H9 (cell line): ENCODE results near the gene PROCA1. TPM values are rescaled to one million over a fixed set of nuclear protein-coding genes. Genes with fewer than 3 reads are reported as not detected.

Experiments used
- DNase-seq: peaks from one replicate; pipeline ENCODE4 v3.0.0-alpha.2; 2017
- H2AFZ ChIP-seq: one replicate; pipeline ENCODE4 v1.6.1; 2013; ENCODE audit warnings: mild to moderate bottlenecking, low read length, control low read depth, moderate library complexity
- H2AK5ac ChIP-seq: 2 replicates; pipeline ENCODE4 v1.6.1; 2013; ENCODE audit warnings: low read length, control low read depth, mixed read lengths; ENCODE audit not compliant: insufficient read length
- H2BK120ac ChIP-seq: one replicate; pipeline ENCODE4 v1.6.1; 2013; ENCODE audit warnings: low read depth, mild to moderate bottlenecking, low read length, control low read depth, inconsistent platforms; ENCODE audit not compliant: poor library complexity, severe bottlenecking
- H2BK12ac ChIP-seq: 2 replicates; pipeline ENCODE4 v1.6.1; 2013; ENCODE audit warnings: low read length, control low read depth, mixed read lengths, low read depth; ENCODE audit not compliant: insufficient read length
- H2BK15ac ChIP-seq: 2 replicates; pipeline ENCODE4 v1.6.1; 2013; ENCODE audit warnings: low read depth, low read length, control low read depth
- H2BK20ac ChIP-seq: one replicate; pipeline ENCODE4 v1.6.1; 2013; ENCODE audit warnings: low read depth, mild to moderate bottlenecking, low read length, control low read depth, inconsistent platforms; ENCODE audit not compliant: poor library complexity, severe bottlenecking
- H2BK5ac ChIP-seq: 2 replicates; pipeline ENCODE4 v1.6.1; 2013; ENCODE audit warnings: low read length, control low read depth, mixed read lengths; ENCODE audit not compliant: insufficient read length
- H3K14ac ChIP-seq: 2 replicates; pipeline ENCODE4 v1.6.1; 2013; ENCODE audit warnings: low read length, control low read depth; ENCODE audit not compliant: insufficient read depth
- H3K18ac ChIP-seq: 2 replicates; pipeline ENCODE4 v1.6.1; 2013; ENCODE audit warnings: low read depth, mild to moderate bottlenecking, mixed read lengths, low read length, control low read depth; ENCODE audit not compliant: insufficient read length
- H3K23ac ChIP-seq: 2 replicates; pipeline ENCODE4 v1.6.1; 2013; ENCODE audit warnings: low read length, control low read depth, mixed read lengths, low read depth; ENCODE audit not compliant: insufficient read length
- H3K23me2 ChIP-seq: 2 replicates; pipeline ENCODE4 v1.6.1; 2013; ENCODE audit warnings: low read depth, mild to moderate bottlenecking, mixed read lengths, low read length, control low read depth; ENCODE audit not compliant: insufficient read length, poor library complexity, severe bottlenecking
- H3K27ac ChIP-seq: 2 replicates; pipeline ENCODE4 v1.5.1; 2013; ENCODE audit warnings: low read length, control low read depth, mixed read lengths, low read depth; ENCODE audit not compliant: insufficient read length
- H3K27me3 ChIP-seq: 2 replicates; pipeline ENCODE4 v1.6.1; 2013; ENCODE audit warnings: low read length, control low read depth, inconsistent platforms; ENCODE audit not compliant: insufficient read depth
- H3K4ac ChIP-seq: 2 replicates; pipeline ENCODE4 v1.6.1; 2013; ENCODE audit warnings: low read depth, mild to moderate bottlenecking, control low read depth, inconsistent platforms, low read length, moderate library complexity
- H3K4me1 ChIP-seq: 2 replicates; pipeline ENCODE4 v1.6.1; 2013; ENCODE audit warnings: low read length, control low read depth, inconsistent platforms; ENCODE audit not compliant: insufficient read depth
- H3K4me2 ChIP-seq: 2 replicates; pipeline ENCODE4 v1.6.1; 2013; ENCODE audit warnings: low read length, control low read depth, mixed read lengths; ENCODE audit not compliant: insufficient read length, insufficient read depth
- H3K56ac ChIP-seq: 2 replicates; pipeline ENCODE4 v1.6.1; 2013; ENCODE audit warnings: low read depth, mild to moderate bottlenecking, mixed read lengths, low read length, control low read depth; ENCODE audit not compliant: insufficient read length
- H3K79me1 ChIP-seq: 2 replicates; pipeline ENCODE4 v1.6.1; 2013; ENCODE audit warnings: low read depth, mild to moderate bottlenecking, moderate library complexity, low read length, control low read depth, inconsistent platforms; ENCODE audit not compliant: insufficient read depth, poor library complexity, severe bottlenecking
- H3K79me2 ChIP-seq: 2 replicates; pipeline ENCODE4 v1.6.1; 2013; ENCODE audit warnings: low read length, control low read depth, inconsistent platforms; ENCODE audit not compliant: insufficient read depth
- H3K9ac ChIP-seq: 2 replicates; pipeline ENCODE4 v1.6.1; 2013; ENCODE audit warnings: low read length, control low read depth, mixed read lengths; ENCODE audit not compliant: insufficient read length; ENCODE audit errors: extremely low read depth
- H3K9me3 ChIP-seq: one replicate; pipeline ENCODE4 v1.6.1; 2013; ENCODE audit warnings: low read depth, low read length, inconsistent platforms; ENCODE audit not compliant: control insufficient read depth
- H3T11ph ChIP-seq: one replicate; pipeline ENCODE4 v1.6.1; 2013; ENCODE audit warnings: mild to moderate bottlenecking, low read length, control low read depth, inconsistent platforms
- H4K20me1 ChIP-seq: one replicate; pipeline ENCODE4 v1.6.1; 2013; ENCODE audit not compliant: control insufficient read depth, insufficient read length, insufficient read depth
- H4K5ac ChIP-seq: 2 replicates; pipeline ENCODE4 v1.6.1; 2013; ENCODE audit warnings: low read depth, mild to moderate bottlenecking, mixed read lengths, low read length, control low read depth; ENCODE audit not compliant: insufficient read length
- H4K8ac ChIP-seq: replicated peaks from 2 replicates; pipeline ENCODE4 v1.6.1; 2013; ENCODE audit warnings: low read length, control low read depth, mixed read lengths, low read depth; ENCODE audit not compliant: insufficient read length
- H4K91ac ChIP-seq: 2 replicates; pipeline ENCODE4 v1.6.1; 2013; ENCODE audit warnings: low read depth, mild to moderate bottlenecking, moderate library complexity, mixed read lengths, low read length, control low read depth; ENCODE audit not compliant: insufficient read length
- H3K27ac Mint-ChIP-seq, 3 experiments: 2 replicates in 2 of 3; 3 replicates in 1 of 3; pipeline ENCODE4 v1.8.0; 2020 to 2021; ENCODE audit warnings: mixed read lengths in 3 of 3, mild to moderate bottlenecking in 1 of 3, moderate library complexity in 1 of 3
- H3K27me3 Mint-ChIP-seq: 2 replicates; pipeline ENCODE4 v1.8.0; 2021; ENCODE audit warnings: low read depth, mild to moderate bottlenecking, moderate library complexity, mixed read lengths
- H3K36me3 Mint-ChIP-seq, 3 experiments: 2 replicates in 2 of 3; 3 replicates in 1 of 3; pipeline ENCODE4 v1.8.0; 2020 to 2021; ENCODE audit warnings: low read depth in 3 of 3, mixed read lengths in 3 of 3; ENCODE audit not compliant: insufficient read depth in 1 of 3
- H3K4me1 Mint-ChIP-seq, 2 experiments: 2 replicates each; pipeline ENCODE4 v1.8.0; 2020; ENCODE audit warnings: mixed read lengths in 2 of 2
- H3K4me3 Mint-ChIP-seq, 2 experiments: 2 replicates in 1 of 2; 3 replicates in 1 of 2; pipeline ENCODE4 v1.8.0; 2020 to 2021; ENCODE audit warnings: mild to moderate bottlenecking in 2 of 2, mixed read lengths in 2 of 2, moderate library complexity in 1 of 2
- H3K9me3 Mint-ChIP-seq, 2 experiments: 2 replicates in 1 of 2; 3 replicates in 1 of 2; pipeline ENCODE4 v1.8.0; 2020; ENCODE audit warnings: mild to moderate bottlenecking in 2 of 2, mixed read lengths in 2 of 2, moderate library complexity in 1 of 2
- CTCF ChIP-seq: fragments of 200-600 bp; sonication (generic); conservative IDR thresholded peaks from 3 replicates; pipeline ENCODE4 v1.8.0; 2021; ENCODE audit warnings: antibody characterized with exemption, mild to moderate bottlenecking
- WGBS: extraction: QIAGEN DNeasy Blood & Tissue Kit; methylation state at CpG from one replicate; pipeline ENCODE4 v1.1.7; 2013; ENCODE audit warnings: missing lambda C conversion rate, low lambda C conversion rate, mixed read lengths; ENCODE audit not compliant: insufficient read length; ENCODE audit errors: extremely low coverage; 5-methylcytosine and 5-hydroxymethylcytosine counted together
- total RNA-seq: library from RNA; stranded (reverse); gene quantifications from 2 replicates; pipeline ENCODE4 v1.2.1, GENCODE V29; 2021

Gene PROCA1
- total RNA-seq, 1 experiment from 2014 or later: 15.0 TPM

- H4K20me1 ChIP-seq: no peaks in the 10 kb centered on the region
- no peak overlapping the region for H2AFZ ChIP-seq
- Mint-ChIP-seq H3K27ac (no peak overlapping the region), H3K36me3 (peaks cover 23 to 72% (median 67%) of the 10 kb centered on the region in 3 experiments; a peak in 6 of 7 replicates), H3K27me3 (no peaks in the 10 kb centered on the region), H3K4me1 (no peaks in the 10 kb centered on the region), H3K9me3 (no peaks in the 10 kb centered on the region), H3K4me3 (no peak overlapping the region)
- no peak overlapping the region for H3K27ac ChIP-seq
- H2AK5ac ChIP-seq: no peak overlapping the region
- no peak overlapping the region for H3K4ac ChIP-seq
- no peak overlapping the region for H2BK5ac ChIP-seq
- H2BK20ac ChIP-seq: no peak overlapping the region
- H3K23me2 ChIP-seq: no peaks in the 10 kb centered on the region
- H3K79me1 ChIP-seq: peaks cover 7% of the 10 kb centered on the region
- H3K14ac ChIP-seq: no peak overlapping the region
- no peak overlapping the region for H2BK12ac ChIP-seq
- no peak overlapping the region for H3K4me2 ChIP-seq
- no peak for TF ChIP-seq CTCF
- no CpG with 5 or more reads among the region's 1 CpG for WGBS
- no peak overlapping the region for H3T11ph ChIP-seq
- no peak overlapping the region for H3K18ac ChIP-seq
- H3K4me1 ChIP-seq: no peaks in the 10 kb centered on the region
- peaks cover 3% of the 10 kb centered on the region; the same call in 1 of the 2 replicates for H3K79me2 ChIP-seq
- H3K23ac ChIP-seq: no peak overlapping the region
- H4K8ac ChIP-seq: no peak overlapping the region
- H3K9ac ChIP-seq: no peak overlapping the region
- H4K91ac ChIP-seq: no peak overlapping the region
- H2BK15ac ChIP-seq: no peak overlapping the region
- no peak overlapping the region for H4K5ac ChIP-seq
- H3K27me3 ChIP-seq: no peaks in the 10 kb centered on the region
- H2BK120ac ChIP-seq: no peak overlapping the region
- no peak for DNase-seq
- H3K56ac ChIP-seq: no peak overlapping the region
- H3K9me3 ChIP-seq: no peaks in the 10 kb centered on the region
Observed at GRCh38 chr17:28669918-28670317, 41.8 kb downstream of the PROCA1 start.
